ENCODE data around the gene KIAA1328. TPM values are rescaled to one million over a fixed set of nuclear protein-coding genes. Genes with fewer than 3 reads are reported as not detected.

KIAA1328 gene
- total RNA-seq, 1 donor from 2014 or later: 17.8 TPM

- H3K4me3 ChIP-seq: no peak overlapping the region
- intact Hi-C loops (cut with DNase I): no loop called here
- DNase-seq: no peak
- H3K36me3 ChIP-seq: no peaks in the 10 kb centered on the region
- no peak for TF ChIP-seq CTCF (IDR thresholded peaks at IDR 0.05)
- no peaks in the 10 kb centered on the region for H3K4me1 ChIP-seq
- no peaks in the 10 kb centered on the region for H3K27me3 ChIP-seq (ENCODE audit: low read depth)
- no peaks in the 10 kb centered on the region for H3K9me3 ChIP-seq
- ATAC-seq: no peak
- no peak overlapping the region for H3K27ac ChIP-seq
Observed at GRCh38 chr18:36917907-36918306, 89.0 kb downstream of the KIAA1328 start.

GRCh38 chr18:36929601-36930000 lies 100.7 kb downstream of the KIAA1328 start:
- intact Hi-C loops (cut with DNase I): no loop called here
- H3K9me3 ChIP-seq: no peaks in the 10 kb centered on the region
- no peak for DNase-seq
- no peak overlapping the region for H3K27ac ChIP-seq
- no peak for ATAC-seq
- no peaks in the 10 kb centered on the region for H3K36me3 ChIP-seq
- H3K27me3 ChIP-seq (ENCODE audit: low read depth): no peaks in the 10 kb centered on the region
- H3K4me3 ChIP-seq: no peak overlapping the region
- TF ChIP-seq CTCF (IDR thresholded peaks at IDR 0.05): no peak
- H3K4me1 ChIP-seq: no peaks in the 10 kb centered on the region

GRCh38 chr18:36931106-36931505 lies 102.2 kb downstream of the KIAA1328 start:
- Histone ChIP-seq H3K36me3 (no peaks in the 10 kb centered on the region), H3K4me1 (no peaks in the 10 kb centered on the region), H3K9me3 (no peaks in the 10 kb centered on the region), H3K27me3 (ENCODE audit: low read depth) (no peaks in the 10 kb centered on the region), H3K27ac (no peak overlapping the region), H3K4me3 (no peak overlapping the region)
- intact Hi-C loops (cut with DNase I): no loop called here
- ATAC-seq: no peak
- TF ChIP-seq CTCF (IDR thresholded peaks at IDR 0.05): no peak
- DNase-seq: no peak

- Histone ChIP-seq H3K36me3 (no peaks in the 10 kb centered on the region), H3K4me3 (no peak overlapping the region), H3K4me1 (no peaks in the 10 kb centered on the region), H3K27me3 (ENCODE audit: low read depth) (no peaks in the 10 kb centered on the region), H3K9me3 (peaks cover 7% of the 10 kb centered on the region), H3K27ac (no peak overlapping the region)
- no peak for TF ChIP-seq CTCF (IDR thresholded peaks at IDR 0.05)
- no peak for ATAC-seq
- DNase-seq: no peak
- intact Hi-C loops (cut with DNase I): no loop called here
Observed at GRCh38 chr18:36933552-36933951, 104.6 kb downstream of the KIAA1328 start.

- ATAC-seq: no peak
- intact Hi-C loops (cut with DNase I): no loop called here
- H3K4me1 ChIP-seq: no peaks in the 10 kb centered on the region
- no peak overlapping the region for H3K27ac ChIP-seq
- no peak for TF ChIP-seq CTCF (IDR thresholded peaks at IDR 0.05)
- no peak overlapping the region for H3K4me3 ChIP-seq
- H3K36me3 ChIP-seq: no peaks in the 10 kb centered on the region
- no peak for DNase-seq
- H3K9me3 ChIP-seq: peaks cover 14% of the 10 kb centered on the region
- H3K27me3 ChIP-seq (ENCODE audit: low read depth): no peaks in the 10 kb centered on the region
Observed at GRCh38 chr18:36934884-36935283, 106.0 kb downstream of the KIAA1328 start.

- peak; percentile 33 for TF ChIP-seq CTCF (IDR thresholded peaks at IDR 0.05)
- no peaks in the 10 kb centered on the region for H3K36me3 ChIP-seq
- H3K27me3 ChIP-seq (ENCODE audit: low read depth): no peaks in the 10 kb centered on the region
- H3K9me3 ChIP-seq: peaks cover 14% of the 10 kb centered on the region
- no peak overlapping the region for H3K27ac ChIP-seq
- intact Hi-C loops (cut with DNase I): no loop called here
- ATAC-seq: no peak
- H3K4me1 ChIP-seq: no peaks in the 10 kb centered on the region
- no peak for DNase-seq
- no peak overlapping the region for H3K4me3 ChIP-seq
Observed at GRCh38 chr18:36942264-36942663, 113.3 kb downstream of the KIAA1328 start.
